Motor neuron (in vitro differentiated cells): ENCODE data around the gene KRTAP12-2. TPM values are rescaled to one million over a fixed set of nuclear protein-coding genes. Genes with fewer than 3 reads are reported as not detected.
A peak's percentile ranks its signal among the peaks of the same experiment; 100 is the strongest.
"Not testable (repeated sequence)": the region's sequence is repeated elsewhere in the genome, so short reads cannot be mapped to it uniquely, and the experiment has no call there.

Experiments
- ATAC-seq, 8 experiments: fragments of 200-7000 bp; cut with Tn5 transposase; replicated peaks in 6 of 8; 2 replicates each; pipeline ENCODE4 v1.8.0; 2021; ENCODE audit warnings: mild to moderate bottlenecking in 8 of 8, moderate library complexity in 8 of 8
- H3K27ac ChIP-seq, 2 donors: fragments of 250-450 bp; sonication (Bioruptor Pico); 2 replicates each; pipeline ENCODE4 v1.9.0; 2021; ENCODE audit warnings: antibody characterized with exemption in 2 of 2, mild to moderate bottlenecking in 2 of 2, moderate library complexity in 1 of 2
- H3K4me1 ChIP-seq, 2 donors: fragments of 250-450 bp; sonication (Bioruptor Pico); replicated peaks in 1 of 2; 2 replicates each; pipeline ENCODE4 v1.6.1; 2021; ENCODE audit warnings: antibody characterized with exemption in 2 of 2, mild to moderate bottlenecking in 2 of 2, moderate library complexity in 1 of 2
- H3K4me3 ChIP-seq, 5 donors: fragments of 250-450 bp; sonication (Bioruptor Pico); 2 replicates each; pipeline ENCODE4 v1.9.0; 2021; ENCODE audit warnings: antibody characterized with exemption in 5 of 5, mild to moderate bottlenecking in 5 of 5, moderate library complexity in 4 of 5
- WGBS, 10 experiments: fragments of 450-650 bp; shearing (Covaris generic); methylation state at CpG; one replicate each; pipeline ENCODE4 v1.0.0; 2022; 5-methylcytosine and 5-hydroxymethylcytosine counted together
- in situ Hi-C, 9 experiments: fragments of 400-800 bp; cut with MboI; loops; one replicate each; pipeline ENCODE4 v1.15.0; 2021; ENCODE audit warnings: low sequenced_read_pairs in 9 of 9, low pct_unique_long_range_greater_than_20kb in 2 of 9; ENCODE audit not compliant: unreplicated experiment in 9 of 9
- total RNA-seq, 8 experiments: library from RNA; unstranded; fragments of 300-600 nt; gene quantifications; 2 replicates each; pipeline versions ENCODE4 v1.2.3 to v1.2.4, GENCODE V29; 2022

Gene KRTAP12-2
- total RNA-seq, 8 experiments from 2014 or later = not detected

DNA sequence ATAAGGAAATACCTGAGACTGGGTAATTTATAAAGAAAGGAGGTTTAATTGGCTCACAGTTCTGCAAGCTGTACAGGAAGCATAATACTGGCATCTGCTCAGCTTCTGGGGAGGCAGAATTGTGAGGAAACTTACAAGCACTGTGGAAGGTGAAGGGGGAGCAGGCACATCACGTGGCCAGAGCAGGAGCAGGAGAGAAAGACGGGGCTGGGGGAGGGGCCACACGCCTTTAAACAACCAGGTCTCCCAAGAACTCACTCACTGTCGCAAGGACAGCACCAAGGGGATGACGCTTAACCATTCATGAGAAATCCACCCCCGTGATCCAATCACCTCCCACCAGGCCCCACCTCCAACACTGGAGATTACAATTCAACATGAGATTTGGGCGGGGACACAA is 5.2 kb downstream of the KRTAP12-2 start:
- WGBS, 10 experiments = 0 to 100% (median 73%) methylated on average over 1 to 5 of the region's 7 CpGs
- H3K4me3 ChIP-seq, ATAC-seq, H3K27ac ChIP-seq, H3K4me1 ChIP-seq, in situ Hi-C loops: not testable (repeated sequence)

DNA sequence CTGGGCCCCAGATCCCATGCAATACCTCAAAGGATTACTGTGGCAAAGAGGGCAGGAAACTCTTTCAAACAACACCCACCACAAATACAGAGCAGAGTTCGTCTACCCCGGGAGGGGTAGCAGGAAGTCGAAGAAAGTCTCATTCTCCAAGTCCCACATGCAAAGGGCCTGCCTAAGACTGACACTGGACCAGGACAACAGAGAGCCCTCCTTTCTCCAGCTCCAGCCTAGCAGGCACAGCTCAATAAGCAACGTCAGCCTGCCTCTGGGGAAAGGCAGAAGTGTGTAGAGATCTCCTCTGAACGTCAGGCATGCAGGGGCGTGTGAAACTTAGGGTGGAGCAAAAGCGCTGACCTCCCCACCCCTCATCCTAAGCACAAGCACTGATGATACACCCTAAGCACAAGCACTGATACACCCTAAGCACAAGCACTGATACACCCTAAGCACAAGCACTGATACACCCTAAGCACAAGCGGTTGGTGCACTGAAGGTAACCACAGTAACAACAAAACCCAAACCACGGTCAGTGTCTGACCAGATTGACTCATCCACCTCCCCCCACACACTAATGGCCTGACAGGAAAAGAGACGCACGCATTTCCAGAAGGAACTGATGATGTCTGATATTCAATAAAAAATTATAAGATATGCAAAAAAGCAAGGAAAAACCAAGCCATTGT is 7.7 kb downstream of the KRTAP12-2 start:
- 25 to 100% (median 67%) methylated on average over 1 to 10 of the region's 11 CpGs; no CpG with 5 or more reads in 1 of the 10 experiments for WGBS, 10 experiments
- Histone ChIP-seq H3K4me3 (no peak overlapping the region), H3K4me1 (no peaks in the 10 kb centered on the region), H3K27ac (no peak overlapping the region)
- ATAC-seq = peak in 2 of 8 experiments; percentile 60 to 97
- in situ Hi-C loops = no loop called here

DNA sequence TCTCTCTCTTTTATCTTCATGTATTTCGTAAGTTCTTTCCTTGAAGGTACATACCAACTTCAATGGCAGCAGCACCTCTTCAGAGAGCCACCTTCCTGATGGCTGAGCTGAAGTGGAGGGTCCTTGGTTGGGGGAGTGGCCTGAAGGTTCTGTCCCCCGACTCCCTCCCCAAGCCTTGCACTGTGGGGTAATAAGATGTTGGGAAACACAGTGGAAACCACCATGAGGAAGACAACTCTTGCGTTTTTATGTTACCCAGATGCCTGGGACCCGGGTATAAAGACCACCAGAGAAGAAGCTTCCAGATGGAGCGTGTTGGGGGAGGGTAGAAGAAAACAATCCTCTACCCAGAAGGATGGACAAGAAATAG is 8.2 kb downstream of the KRTAP12-2 start:
- no peak for ATAC-seq
- Histone ChIP-seq H3K4me1 (no peaks in the 10 kb centered on the region), H3K4me3 (no peak overlapping the region), H3K27ac (no peak overlapping the region)
- WGBS, 10 experiments = 60 to 100% (median 83%) methylated on average over 1 of the region's 5 CpGs; no CpG with 5 or more reads in 7 of the 10 experiments
- in situ Hi-C loops = no loop called here

DNA sequence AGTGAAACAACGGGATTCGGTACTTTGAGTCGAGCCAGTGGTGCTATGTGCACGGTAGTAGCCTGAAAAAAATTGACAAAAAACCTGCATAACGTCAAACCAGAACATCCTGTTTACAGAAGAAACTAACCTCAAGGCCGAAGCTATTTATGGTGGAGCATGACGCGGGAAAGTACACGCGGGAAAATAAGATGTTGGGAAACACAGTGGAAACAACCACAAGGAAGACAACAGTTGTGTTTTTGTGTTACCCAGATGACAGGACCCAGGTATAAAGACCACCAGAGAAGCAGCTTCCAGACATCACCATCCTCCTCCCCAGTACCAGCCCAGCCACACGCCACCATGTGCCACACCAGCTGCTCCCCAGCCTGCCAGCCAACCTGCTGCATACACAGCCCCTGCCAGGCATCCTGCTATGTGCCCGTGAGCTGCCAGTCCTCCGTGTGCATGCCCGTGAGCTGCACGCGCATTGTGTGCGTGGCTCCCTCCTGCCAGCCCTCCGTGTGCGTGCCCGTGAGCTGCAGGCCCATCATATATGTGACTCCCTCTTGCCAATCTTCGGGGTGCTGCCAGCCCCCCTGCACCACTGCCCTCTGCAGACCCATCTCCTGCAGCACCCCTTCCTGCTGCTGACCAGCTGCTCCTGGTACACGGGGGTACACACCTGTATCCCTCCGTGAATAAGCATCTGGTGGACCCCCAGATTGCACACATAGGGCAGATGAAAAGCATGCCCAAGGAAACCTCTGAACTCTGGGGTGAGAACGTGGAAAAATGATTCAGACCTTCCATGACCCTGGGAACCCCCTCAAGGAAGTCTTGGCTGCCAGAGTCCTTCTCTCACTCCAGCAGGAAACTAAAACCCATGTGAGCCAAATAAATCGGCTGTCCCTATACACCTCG is 8.8 kb downstream of the KRTAP12-2 start, which contains the start of gene KRTAP12-3:
TSS of gene KRTAP12-3 (plus strand) at position 298 of the 906 bp plus-strand sequence. CDS start at position 346, 48 bp downstream.
- 20 to 98% (median 82%) methylated on average over 4 to 15 of the region's 26 CpGs for WGBS, 10 experiments
- ATAC-seq = no peak

DNA sequence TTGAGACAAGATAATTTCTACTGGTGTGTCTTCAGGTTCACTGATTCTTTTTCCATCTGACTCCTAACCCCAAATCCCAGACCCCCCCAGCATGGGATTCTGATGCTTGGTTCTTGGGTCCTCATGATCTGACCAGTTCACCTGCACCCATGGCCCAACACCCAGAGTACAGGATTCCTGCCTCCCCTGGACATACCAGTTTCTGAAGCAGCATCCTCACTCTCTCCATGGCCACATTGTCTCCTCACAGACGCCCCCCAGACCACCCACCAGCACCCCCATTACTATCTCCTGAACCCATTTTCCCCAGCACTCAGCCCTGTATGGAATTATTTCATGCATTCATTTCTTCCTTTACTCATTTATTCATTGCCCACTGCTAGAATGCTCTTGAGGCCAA is 9.9 kb downstream of the KRTAP12-2 start:
- 60% methylated on average over 1 of the region's 1 CpG; no CpG with 5 or more reads in 9 of the 10 experiments for WGBS, 10 experiments
- Histone ChIP-seq H3K27ac (no peak overlapping the region), H3K4me1 (no peaks in the 10 kb centered on the region), H3K4me3 (no peak overlapping the region)
- in situ Hi-C loops = no loop called here
- no peak for ATAC-seq

More for the DNA sequence above, 8.8 kb downstream of the KRTAP12-2 start, which contains the start of gene KRTAP12-3:
- Histone ChIP-seq H3K4me1 (no peaks in the 10 kb centered on the region), H3K4me3 (no peak within 1 kb of the TSS), H3K27ac (no peak within 1 kb of the TSS)
- in situ Hi-C loops = no loop called here

DNA sequence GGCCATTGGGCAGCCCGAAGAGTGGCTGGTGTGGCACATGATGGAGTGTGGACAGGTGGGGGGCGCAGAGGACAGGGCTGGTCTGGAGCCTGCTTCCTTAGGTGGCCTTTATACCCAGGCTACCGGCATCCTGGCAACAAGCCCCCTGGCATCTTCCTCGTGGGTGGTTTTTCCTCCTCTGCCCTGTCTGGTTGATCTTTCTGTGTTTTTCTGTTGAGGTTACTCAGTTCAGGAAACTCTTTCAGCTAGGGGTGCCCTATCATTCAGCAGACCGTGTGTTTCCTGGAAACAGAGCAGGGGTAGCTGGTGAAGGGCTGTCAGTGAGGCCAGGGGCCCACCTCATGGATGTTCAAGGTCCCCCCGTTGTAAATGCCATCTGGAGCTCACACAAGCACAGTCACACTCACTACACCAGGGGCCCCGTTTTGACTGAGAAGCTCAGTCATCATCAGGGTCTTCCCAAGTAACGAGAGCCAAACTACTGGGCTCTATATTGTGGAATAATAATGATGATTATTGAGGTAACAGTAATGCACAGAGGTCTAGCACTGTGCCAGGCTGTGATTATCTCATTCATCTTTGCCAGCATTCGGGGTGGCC is 12.1 kb downstream of the KRTAP12-2 start, which contains the start of gene KRTAP12-4:
TSS of gene KRTAP12-4 (minus strand) at position 84 of the 600 bp plus-strand sequence. CDS start at position 39, 45 bp downstream.
- no peak for ATAC-seq
- no peak within 1 kb of the TSS for H3K27ac ChIP-seq
- H3K4me1 ChIP-seq = no peaks in the 10 kb centered on the region
- in situ Hi-C loops = no loop called here
- H3K4me3 ChIP-seq = no peak within 1 kb of the TSS
- WGBS, 10 experiments = 10 to 100% (median 78%) methylated on average over 1 to 4 of the region's 9 CpGs; no CpG with 5 or more reads in 3 of the 10 experiments

DNA sequence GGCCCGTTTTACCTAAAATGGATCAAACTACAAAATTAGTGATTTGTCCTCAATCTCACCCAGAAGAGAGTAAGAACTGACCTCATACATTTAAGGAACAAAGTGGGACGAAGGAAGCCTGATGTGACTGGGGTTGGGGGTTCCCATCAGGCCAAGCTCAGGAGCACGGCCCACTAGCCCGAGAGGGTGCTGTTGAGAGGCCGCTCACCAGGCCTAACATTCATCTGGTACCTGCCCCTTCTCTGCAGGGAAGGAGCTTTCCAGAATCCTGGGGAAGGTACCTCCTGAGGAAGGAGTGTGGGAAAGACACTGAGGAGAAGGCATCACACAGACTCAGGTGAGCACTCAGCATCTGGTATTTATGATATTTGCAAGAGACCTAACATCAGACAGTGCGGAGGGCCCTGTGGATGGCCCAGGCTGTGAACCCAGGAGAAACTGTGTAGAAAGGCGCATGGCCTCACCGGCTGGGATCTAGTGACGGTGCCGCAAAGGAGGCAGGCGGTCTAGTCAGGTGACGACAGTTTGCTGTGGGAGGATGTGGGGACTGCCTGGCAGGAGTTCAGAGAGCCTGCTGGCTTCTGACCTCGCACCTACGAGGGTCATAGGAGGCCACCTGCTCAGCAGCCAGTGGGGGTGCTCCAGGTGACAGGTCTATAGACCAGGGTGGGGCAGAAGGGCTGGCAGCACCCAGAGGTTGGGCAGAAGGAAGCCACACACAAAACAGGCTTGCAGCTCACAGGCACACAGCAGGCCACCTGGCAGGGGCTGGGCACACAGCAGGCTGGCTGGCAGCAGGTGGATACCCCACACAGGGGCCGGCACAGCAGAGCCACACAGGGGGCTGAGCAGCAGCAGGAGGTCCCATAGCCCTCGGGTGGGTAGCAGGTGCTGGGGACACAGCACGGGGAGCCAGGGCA is 12.8 kb downstream of the KRTAP12-2 start:
- Histone ChIP-seq H3K4me1 (no peaks in the 10 kb centered on the region), H3K27ac (no peak overlapping the region), H3K4me3 (no peak overlapping the region)
- no peak for ATAC-seq
- WGBS, 10 experiments = 13 to 90% (median 80%) methylated on average over 2 to 10 of the region's 17 CpGs; no CpG with 5 or more reads in 1 of the 10 experiments
- in situ Hi-C loops = no loop called here

DNA sequence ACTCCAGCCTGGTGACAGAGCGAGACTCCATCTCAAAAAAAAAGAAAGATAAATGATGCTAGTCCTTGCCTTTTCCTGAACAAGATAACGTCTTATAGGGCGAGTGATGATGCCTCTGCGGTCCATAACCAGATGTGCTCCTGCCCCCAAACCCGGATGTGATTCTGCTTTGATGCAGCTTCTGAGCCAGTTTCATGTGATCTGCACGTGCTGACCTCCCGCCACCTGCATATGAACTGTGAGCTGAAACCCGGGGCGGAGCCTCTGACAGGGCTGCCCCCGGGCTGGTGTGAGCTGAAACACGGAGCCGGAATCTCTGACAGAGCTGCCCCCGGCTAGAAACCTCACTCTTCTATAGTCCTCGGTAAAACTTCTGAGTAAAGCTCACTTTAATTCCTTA is 13.6 kb downstream of the KRTAP12-2 start:
- no peaks in the 10 kb centered on the region for H3K4me1 ChIP-seq
- 12 to 100% (median 58%) methylated on average over 1 to 10 of the region's 14 CpGs for WGBS, 10 experiments
- no peak overlapping the region for H3K4me3 ChIP-seq
- in situ Hi-C loops = no loop called here
- ATAC-seq = peak in 7 of 8 experiments; percentile 30 to 71 (median 56)
- H3K27ac ChIP-seq = no peak overlapping the region

DNA sequence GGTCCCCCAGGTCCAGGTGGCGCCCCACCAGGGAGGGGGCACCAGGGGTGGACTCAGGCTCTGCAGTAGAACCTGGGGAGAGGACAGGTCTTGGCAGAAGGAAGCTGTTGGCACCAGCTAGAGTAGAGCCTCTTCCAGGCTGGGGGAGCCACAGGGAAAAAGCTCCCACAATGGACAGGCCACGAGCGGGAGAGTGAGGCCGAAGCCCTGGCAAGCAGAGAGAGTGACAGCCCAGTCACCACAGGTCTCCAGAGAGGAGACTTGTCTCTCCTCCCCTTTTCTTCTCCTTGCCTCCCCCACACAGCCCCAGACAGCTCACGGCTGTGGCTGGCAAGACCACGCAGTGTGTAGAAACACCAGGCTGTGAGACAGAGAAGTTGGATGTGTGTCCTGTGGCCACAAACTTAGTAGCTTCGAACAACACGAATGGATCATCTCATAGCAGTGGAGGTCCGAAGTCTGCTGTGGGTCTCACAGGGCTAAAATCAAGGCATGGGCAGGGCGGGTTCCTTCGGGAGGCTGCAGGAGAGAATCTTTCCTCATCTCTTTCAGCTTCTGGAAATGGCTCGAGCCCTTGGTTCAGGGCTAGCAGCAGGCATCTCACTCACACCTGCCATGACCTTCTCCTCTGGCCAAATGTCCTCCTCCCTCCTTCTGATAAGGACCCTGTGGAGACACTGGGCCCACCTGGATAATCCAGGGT is 15.6 kb downstream of the KRTAP12-2 start:
- 29 to 97% (median 86%) methylated on average over 1 to 7 of the region's 12 CpGs; no CpG with 5 or more reads in 4 of the 10 experiments for WGBS, 10 experiments
- no peak overlapping the region for H3K4me3 ChIP-seq
- H3K27ac ChIP-seq = no peak overlapping the region
- H3K4me1 ChIP-seq = no peaks in the 10 kb centered on the region
- ATAC-seq = no peak
- in situ Hi-C loops = no loop called here

DNA sequence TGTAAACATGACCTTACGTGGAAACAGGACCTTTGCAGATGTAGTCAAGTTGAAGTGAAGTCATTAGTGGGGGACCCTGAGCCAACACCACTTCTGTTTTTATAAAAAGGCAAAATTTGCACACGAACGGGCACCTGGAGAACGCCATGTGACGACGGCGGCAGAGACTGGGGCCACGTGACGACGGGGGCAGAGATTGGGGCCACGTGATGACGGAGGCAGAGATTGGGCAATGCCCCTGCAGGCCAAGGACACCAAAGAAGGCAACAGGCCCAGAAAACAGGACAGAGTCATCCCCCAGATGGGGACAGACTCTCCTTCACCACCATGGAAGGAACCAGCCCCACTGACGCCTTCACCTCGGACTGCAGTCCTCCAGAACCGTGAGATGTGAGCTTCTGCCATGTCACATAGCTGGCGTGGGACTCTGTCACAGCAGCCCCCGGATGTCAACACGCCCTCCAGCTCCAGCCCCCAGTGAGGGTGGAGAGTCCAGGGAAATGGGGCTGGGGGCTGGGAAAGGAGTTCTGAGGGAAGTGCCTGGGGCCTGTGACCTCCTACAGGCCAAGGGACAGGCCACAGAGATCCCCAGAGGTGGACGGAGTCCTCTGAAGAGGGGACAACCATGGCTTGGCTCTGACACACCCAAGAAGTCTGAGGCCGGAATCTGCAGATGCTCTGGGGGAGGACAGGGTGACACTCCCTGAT is 16.3 kb downstream of the KRTAP12-2 start:
- H3K4me3 ChIP-seq = no peak overlapping the region
- no peak for ATAC-seq
- no peak overlapping the region for H3K27ac ChIP-seq
- H3K4me1 ChIP-seq = no peaks in the 10 kb centered on the region
- in situ Hi-C loops = no loop called here
- 49 to 100% (median 81%) methylated on average over 1 to 11 of the region's 20 CpGs; no CpG with 5 or more reads in 1 of the 10 experiments for WGBS, 10 experiments

DNA sequence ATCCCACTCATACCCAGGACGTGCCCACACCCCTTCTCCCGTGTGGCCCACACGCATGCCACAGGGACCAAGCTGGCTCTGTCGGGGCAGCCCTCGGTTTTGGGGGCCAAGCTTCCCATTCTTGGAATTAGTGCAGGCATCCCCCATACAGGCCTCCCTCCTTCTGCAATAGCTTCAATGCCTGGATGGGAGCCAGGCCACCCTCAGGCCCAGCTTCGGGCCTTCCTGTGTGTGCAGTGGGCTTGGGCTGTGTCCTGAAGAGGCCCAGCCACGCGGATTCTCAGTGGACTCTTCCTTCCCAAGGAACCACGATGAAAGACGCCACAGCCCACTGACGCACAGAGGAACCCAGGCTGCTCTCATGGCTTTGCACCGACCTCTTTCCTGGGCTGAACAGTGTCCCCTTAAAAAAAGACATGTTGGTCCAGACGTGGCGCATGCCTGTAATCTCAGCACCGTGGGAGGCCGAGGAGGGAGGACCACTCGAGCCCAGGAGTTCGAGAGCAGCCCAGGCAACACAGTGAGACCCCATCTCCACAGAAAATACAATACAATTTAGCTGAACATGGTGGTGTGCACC is 17.1 kb downstream of the KRTAP12-2 start:
- no peak overlapping the region for H3K4me3 ChIP-seq
- ATAC-seq = no peak
- no peak overlapping the region for H3K27ac ChIP-seq
- in situ Hi-C loops = no loop called here
- H3K4me1 ChIP-seq = no peaks in the 10 kb centered on the region
- WGBS, 10 experiments = 67 to 96% (median 87%) methylated on average over 4 to 11 of the region's 18 CpGs; no CpG with 5 or more reads in 5 of the 10 experiments
